GM12873 (cell line): Measurements from ENCODE around the gene CDH12.

Experiments
- CTCF ChIP-seq: IDR thresholded peaks from 2 replicates; pipeline ENCODE4 v1.5.1; 2012; ENCODE audit warnings: low read depth, mild to moderate bottlenecking, moderate library complexity, low read length, control low read depth; ENCODE audit not compliant: insufficient read depth; ENCODE audit errors: missing control alignments

CDH12 gene

GRCh38 chr5:22699319-22699718 is 153.8 kb downstream of the CDH12 start:
- TF ChIP-seq CTCF, result no peak

GRCh38 chr5:22693121-22693520 is 160.0 kb downstream of the CDH12 start:
- TF ChIP-seq CTCF, result no peak

- TF ChIP-seq CTCF, result no peak
These were observed 170.1 kb downstream of the CDH12 start for GRCh38 chr5:22683050-22683449.

- TF ChIP-seq CTCF, result no peak
These were observed 174.3 kb downstream of the CDH12 start for GRCh38 chr5:22678886-22679285.

GRCh38 chr5:22673131-22673530 is 180.0 kb downstream of the CDH12 start:
- TF ChIP-seq CTCF, result no peak

- no peak for TF ChIP-seq CTCF
These were observed 183.8 kb downstream of the CDH12 start for GRCh38 chr5:22669345-22669744.

- no peak for TF ChIP-seq CTCF
These were observed 187.3 kb downstream of the CDH12 start for GRCh38 chr5:22665801-22666200.
